ENCODE data around the gene RHBDD1. TPM values are rescaled to one million over a fixed set of nuclear protein-coding genes. Genes with fewer than 3 reads are reported as not detected.

Gene RHBDD1
- total and polyA plus RNA-seq, 2 donors from 2014 or later: 8.3 to 49.9 TPM

DNA sequence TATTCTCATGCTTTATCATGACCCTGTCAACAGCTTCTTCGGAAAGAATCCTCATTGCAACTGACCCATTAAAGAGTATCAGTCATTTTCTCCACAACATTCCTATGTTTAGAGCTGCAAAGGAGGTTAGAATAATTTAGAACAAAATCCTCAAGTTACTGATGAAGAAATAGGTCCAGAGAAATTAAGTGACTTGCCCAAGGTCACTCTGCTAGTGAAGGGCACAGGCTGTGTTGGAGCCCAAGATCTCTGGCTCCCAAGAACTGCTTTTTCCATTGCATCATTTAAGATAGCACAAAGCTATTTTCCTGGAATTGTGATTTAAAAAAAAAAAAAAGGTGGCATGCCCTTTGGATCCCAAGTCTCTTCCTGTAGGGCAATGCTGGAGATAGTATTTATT lies 45.8 kb upstream of the RHBDD1 start:
- no peak overlapping the region for H3K4me3 ChIP-seq (ENCODE audit: low read length in 3 of 3)
- H3K4me1 ChIP-seq (ENCODE audit: control insufficient read depth in 2 of 3, insufficient read depth in 2 of 3, low read depth in 1 of 3, low read length in 3 of 3): peaks cover 3 to 13% (median 13%) of the 10 kb centered on the region in 3 donors
- FAIRE-seq (no peak), DNase-seq (no peak)
- no peak overlapping the region for H3K27ac ChIP-seq (ENCODE audit: low read depth in 2 of 2, low read length in 2 of 2)
- no peak overlapping the region for H3K9ac ChIP-seq (ENCODE audit: low read length in 3 of 3)
- TF ChIP-seq, protein P1, sequence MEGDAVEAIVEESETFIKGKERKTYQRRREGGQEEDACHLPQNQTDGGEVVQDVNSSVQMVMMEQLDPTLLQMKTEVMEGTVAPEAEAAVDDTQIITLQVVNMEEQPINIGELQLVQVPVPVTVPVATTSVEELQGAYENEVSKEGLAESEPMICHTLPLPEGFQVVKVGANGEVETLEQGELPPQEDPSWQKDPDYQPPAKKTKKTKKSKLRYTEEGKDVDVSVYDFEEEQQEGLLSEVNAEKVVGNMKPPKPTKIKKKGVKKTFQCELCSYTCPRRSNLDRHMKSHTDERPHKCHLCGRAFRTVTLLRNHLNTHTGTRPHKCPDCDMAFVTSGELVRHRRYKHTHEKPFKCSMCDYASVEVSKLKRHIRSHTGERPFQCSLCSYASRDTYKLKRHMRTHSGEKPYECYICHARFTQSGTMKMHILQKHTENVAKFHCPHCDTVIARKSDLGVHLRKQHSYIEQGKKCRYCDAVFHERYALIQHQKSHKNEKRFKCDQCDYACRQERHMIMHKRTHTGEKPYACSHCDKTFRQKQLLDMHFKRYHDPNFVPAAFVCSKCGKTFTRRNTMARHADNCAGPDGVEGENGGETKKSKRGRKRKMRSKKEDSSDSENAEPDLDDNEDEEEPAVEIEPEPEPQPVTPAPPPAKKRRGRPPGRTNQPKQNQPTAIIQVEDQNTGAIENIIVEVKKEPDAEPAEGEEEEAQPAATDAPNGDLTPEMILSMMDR (IDR thresholded peaks at IDR 0.05; ENCODE audit: borderline replicate concordance, extremely low read depth, insufficient read depth): no peak
- no peaks in the 10 kb centered on the region for H3K36me3 ChIP-seq (ENCODE audit: control insufficient read depth in 2 of 3, insufficient read depth in 3 of 3, low read length in 3 of 3)
- H3K27me3 ChIP-seq (ENCODE audit: control insufficient read depth, insufficient read depth, low read length): no peaks in the 10 kb centered on the region
- intact Hi-C loops (cut with DNase I): loop anchor here (10.0 kb wide), 1 partner anchor 135 kb away; no protein-coding TSS in a partner anchor
- H3K9me3 ChIP-seq (ENCODE audit: control insufficient read depth in 2 of 3, insufficient read depth in 1 of 3, low read length in 3 of 3): no peaks in the 10 kb centered on the region

DNA sequence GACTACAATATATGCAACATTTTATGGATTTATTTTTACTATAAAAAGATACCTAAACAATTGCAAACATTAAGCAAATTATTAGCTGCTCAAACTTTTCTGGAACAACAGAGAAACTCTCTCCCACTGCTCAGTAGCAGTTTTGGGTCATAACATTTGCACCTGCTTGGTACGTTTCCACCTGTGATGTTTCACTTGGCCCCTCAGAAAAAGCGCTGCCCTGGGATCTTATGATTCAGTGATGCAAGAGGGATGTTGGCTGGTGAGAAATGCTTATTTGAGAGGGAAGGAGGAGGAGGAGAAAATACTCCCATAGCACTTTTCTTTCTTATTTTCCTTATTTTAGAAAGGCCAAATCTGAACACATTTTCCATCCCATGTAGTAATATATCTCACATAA lies 45.4 kb upstream of the RHBDD1 start:
- Histone ChIP-seq H3K27ac (ENCODE audit: low read depth in 2 of 2, low read length in 2 of 2) (peak overlapping the region; percentile 94 to 96), H3K9me3 (ENCODE audit: control insufficient read depth in 2 of 3, insufficient read depth in 1 of 3, low read length in 3 of 3) (no peaks in the 10 kb centered on the region), H3K9ac (ENCODE audit: low read length in 3 of 3) (peak overlapping the region in 2 of 3 donors; percentile 3 to 91), H3K4me3 (ENCODE audit: low read length in 3 of 3) (peak overlapping the region; percentile 47 to 79 (median 54)), H3K36me3 (ENCODE audit: control insufficient read depth in 2 of 3, insufficient read depth in 3 of 3, low read length in 3 of 3) (no peaks in the 10 kb centered on the region), H3K27me3 (ENCODE audit: control insufficient read depth, insufficient read depth, low read length) (no peaks in the 10 kb centered on the region), H3K4me1 (ENCODE audit: control insufficient read depth in 2 of 3, insufficient read depth in 2 of 3, low read depth in 1 of 3, low read length in 3 of 3) (peaks cover 3 to 17% (median 13%) of the 10 kb centered on the region in 3 donors)
- TF ChIP-seq, protein P1 (IDR thresholded peaks at IDR 0.05; ENCODE audit: borderline replicate concordance, extremely low read depth, insufficient read depth): no peak
- FAIRE-seq: no peak
- intact Hi-C loops (cut with DNase I): loop anchor here (10.0 kb wide), 1 partner anchor 136 kb away; no protein-coding TSS in a partner anchor
- no peak for DNase-seq

DNA sequence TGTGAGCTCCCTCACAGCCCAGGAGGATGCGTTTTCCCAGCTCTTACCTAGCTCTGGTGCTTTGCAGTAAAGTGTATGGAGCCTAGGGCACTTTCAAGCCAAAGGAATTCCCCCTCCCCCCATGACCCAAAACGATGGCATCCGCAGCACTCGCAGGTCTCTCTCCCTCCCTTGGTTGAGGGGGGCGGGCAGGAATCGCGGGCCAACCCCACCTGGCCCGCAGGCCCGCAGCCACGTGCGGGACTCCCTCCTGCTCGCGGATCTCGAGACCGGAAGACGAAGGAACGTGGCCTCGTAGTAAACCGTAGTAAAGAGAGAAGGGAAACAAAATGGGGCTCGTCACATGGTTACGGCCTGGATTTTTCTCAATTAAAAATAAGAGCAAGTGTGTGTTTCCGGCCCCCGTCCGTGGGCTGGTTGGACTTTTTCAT lies 44.8 kb upstream of the RHBDD1 start:
- no peaks in the 10 kb centered on the region for H3K27me3 ChIP-seq (ENCODE audit: control insufficient read depth, insufficient read depth, low read length)
- intact Hi-C loops (cut with DNase I): loop anchor here (10.0 kb wide), 1 partner anchor 136 kb away; no protein-coding TSS in a partner anchor
- no peaks in the 10 kb centered on the region for H3K9me3 ChIP-seq (ENCODE audit: control insufficient read depth in 2 of 3, insufficient read depth in 1 of 3, low read length in 3 of 3)
- TF ChIP-seq, protein P1 (IDR thresholded peaks at IDR 0.05; ENCODE audit: borderline replicate concordance, extremely low read depth, insufficient read depth): no peak
- no peaks in the 10 kb centered on the region for H3K36me3 ChIP-seq (ENCODE audit: control insufficient read depth in 2 of 3, insufficient read depth in 3 of 3, low read length in 3 of 3)
- no peak for FAIRE-seq
- H3K4me3 ChIP-seq (ENCODE audit: low read length in 3 of 3): peak overlapping the region; percentile 47 to 79 (median 54)
- peaks cover 3 to 20% (median 13%) of the 10 kb centered on the region in 3 donors for H3K4me1 ChIP-seq (ENCODE audit: control insufficient read depth in 2 of 3, insufficient read depth in 2 of 3, low read depth in 1 of 3, low read length in 3 of 3)
- H3K9ac ChIP-seq (ENCODE audit: low read length in 3 of 3): peak overlapping the region; percentile 23 to 91 (median 55)
- peak in 3 of 5 donors; percentile 82 to 90 (median 85) for DNase-seq
- peak overlapping the region; percentile 94 to 96 for H3K27ac ChIP-seq (ENCODE audit: low read depth in 2 of 2, low read length in 2 of 2)

All from kidney (tissue), 14 donors.